GM18511 (cell line): ENCODE results near the gene FAM107A.

Experiments used
- ATAC-seq: cut with Tn5 transposase; IDR thresholded peaks from one replicate; pipeline ENCODE4 v1.9.1; 2021; ENCODE audit warnings: mild to moderate bottlenecking, moderate library complexity; ENCODE audit not compliant: unreplicated experiment

FAM107A gene

GRCh38 chr3:58577269-58577821, at the start of gene FAM107A:
FAM107A (minus strand) TSS chr3:58577391; CDS start chr3:58569860, 7,531 bp downstream.
- no peak for ATAC-seq

GRCh38 chr3:58625196-58625824, 48.1 kb upstream of the FAM107A start:
- ATAC-seq: no peak

DNA sequence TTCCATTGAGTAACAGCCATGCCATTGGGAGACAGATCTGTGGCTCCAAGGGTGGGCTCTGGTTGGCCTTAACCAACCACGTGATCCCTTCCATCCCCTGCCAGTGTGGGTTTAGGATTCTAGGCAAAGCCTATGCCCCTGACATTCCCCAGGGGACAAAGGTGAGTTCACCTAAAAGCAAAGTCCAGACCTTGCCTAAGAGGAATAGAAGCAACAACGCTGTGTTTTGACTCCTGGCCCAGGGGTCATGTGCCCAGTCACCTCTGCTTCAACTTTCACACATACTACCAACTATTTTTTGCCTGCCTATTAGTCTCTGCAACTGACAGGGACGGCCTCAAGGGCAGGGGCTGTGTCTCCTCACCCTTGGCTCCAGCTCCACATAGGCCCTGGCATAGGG, 47.4 kb upstream of the FAM107A start:
- no peak for ATAC-seq

GRCh38 chr3:58623961-58624360, 46.8 kb upstream of the FAM107A start:
- ATAC-seq: no peak

DNA sequence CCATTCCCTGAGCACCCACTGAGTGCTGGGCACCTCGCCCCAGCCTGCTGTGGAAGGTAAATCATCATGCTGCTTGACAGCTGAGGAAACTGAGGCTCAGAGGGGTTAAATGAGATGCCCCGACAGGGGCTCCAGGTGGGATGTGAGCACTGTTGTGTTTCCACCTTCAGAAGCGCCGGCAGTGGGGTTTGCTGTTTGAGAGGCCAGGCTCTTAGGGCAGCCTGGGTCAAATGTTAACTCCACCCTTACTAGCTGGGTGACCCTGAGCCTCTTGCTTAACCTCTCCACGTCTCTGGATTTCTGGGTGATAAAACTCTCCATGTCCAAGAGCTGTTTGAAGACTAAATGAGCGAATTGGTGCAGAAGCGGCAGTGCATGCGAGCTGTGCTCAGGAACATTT, 46.3 kb upstream of the FAM107A start:
- ATAC-seq: no peak

- no peak for ATAC-seq
Measured at GRCh38 chr3:58622892-58623291, 45.7 kb upstream of the FAM107A start.

- ATAC-seq: no peak
Measured at GRCh38 chr3:58622436-58622835, 45.2 kb upstream of the FAM107A start.

- ATAC-seq: no peak
Measured at GRCh38 chr3:58621086-58621830, 44.1 kb upstream of the FAM107A start.

DNA sequence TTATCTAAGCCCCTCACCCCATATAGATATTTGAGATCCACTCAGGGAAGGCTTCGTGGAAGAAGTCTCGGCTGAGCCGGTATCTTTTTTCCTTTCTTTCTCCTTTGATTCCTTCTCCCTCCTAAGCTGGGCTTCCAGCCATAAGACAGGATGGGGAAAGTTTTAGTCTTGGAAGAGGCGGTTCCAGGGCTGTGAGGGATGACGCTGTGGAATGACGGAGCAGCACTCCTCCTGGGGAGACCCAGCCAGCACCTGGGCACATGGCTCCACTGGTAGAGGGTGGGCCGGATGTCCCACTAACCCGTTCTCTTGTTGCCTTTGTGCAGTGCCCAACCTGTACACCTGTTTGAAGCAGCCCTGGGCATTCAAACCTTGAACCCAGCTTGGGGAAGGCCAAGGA, 43.2 kb upstream of the FAM107A start:
- ATAC-seq: no peak

- ATAC-seq: no peak
Measured at GRCh38 chr3:58617338-58617761, 40.2 kb upstream of the FAM107A start.

DNA sequence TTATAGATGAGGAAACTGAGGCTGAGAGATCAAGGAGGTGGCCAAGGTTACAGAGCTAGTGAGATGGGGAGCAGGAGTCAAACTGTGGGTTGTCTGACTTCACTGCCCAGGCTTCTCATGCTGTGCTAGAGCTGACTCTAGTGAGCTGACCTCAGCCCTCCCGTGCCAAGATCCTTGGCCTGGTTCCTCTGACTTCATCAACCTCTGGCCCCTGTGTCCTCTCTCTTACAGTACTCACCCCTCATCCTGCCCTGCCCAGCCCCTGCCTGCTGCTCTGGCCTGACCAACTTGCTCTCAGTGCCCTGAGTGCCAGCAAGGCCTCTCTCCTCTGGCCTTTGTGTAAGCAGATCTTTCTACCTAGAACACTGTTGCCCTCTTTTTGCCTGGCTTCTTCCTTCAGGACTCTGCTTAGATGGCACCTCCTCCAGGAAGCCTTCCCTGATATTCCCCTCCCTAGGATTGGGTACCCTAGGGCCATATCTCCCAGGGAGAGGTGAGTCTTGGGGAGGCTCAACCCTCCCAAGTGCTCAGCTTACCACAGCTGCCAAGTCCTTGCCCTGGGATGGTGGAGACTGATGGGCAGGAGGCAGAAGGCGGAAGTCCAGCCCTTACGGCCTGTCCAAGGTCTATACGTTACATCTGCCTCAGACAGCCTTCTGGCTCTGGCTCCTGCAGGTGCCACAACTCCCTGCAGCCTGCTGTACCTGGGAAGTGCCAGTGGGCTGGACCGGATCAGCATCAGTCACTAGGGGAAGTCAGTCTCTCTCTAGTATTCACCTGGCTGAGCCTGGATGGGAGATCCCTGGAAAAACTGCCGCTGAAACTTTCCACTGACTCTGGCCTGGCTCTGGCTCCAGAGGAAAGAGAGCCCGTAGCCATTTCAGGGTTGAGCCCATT, 36.3 kb upstream of the FAM107A start:
- ATAC-seq: no peak

DNA sequence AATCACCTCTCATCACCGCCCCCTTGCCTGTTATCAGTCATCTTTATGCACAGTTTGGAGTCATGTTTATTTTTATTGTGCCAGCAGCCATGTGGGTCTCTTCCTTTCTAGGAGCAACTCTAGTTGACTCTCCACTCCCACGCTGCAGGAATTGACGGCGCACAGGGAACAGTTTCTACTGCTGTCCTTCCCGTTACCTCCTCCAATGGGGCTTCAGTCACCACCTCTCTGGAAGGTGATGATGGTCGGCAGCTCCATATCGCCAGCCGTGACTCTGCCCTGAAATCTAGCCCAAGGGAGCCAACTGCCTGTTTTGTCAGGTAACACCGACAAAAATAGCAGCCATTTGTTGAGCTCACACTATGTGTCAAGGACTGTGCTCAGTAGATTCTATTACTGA, 35.6 kb upstream of the FAM107A start:
- no peak for ATAC-seq

DNA sequence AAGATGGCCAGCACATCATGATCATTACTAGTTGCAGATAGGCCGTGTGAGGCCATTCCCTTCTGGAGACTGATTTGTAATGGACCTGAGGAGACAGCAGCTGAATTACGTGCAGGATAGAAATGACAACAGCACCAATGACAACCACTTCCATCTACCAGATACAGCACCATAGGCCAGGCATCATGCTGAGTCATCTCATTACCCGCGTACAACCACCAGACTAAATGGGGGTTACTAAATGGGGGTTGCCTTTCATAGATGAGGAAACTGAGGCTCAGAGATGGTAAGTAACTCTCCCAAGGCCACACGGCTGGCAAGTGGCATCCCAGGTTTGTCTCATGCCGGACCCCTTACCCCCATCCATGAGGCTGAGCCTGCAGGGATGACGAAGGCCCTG, 32.8 kb upstream of the FAM107A start:
- ATAC-seq: no peak

DNA sequence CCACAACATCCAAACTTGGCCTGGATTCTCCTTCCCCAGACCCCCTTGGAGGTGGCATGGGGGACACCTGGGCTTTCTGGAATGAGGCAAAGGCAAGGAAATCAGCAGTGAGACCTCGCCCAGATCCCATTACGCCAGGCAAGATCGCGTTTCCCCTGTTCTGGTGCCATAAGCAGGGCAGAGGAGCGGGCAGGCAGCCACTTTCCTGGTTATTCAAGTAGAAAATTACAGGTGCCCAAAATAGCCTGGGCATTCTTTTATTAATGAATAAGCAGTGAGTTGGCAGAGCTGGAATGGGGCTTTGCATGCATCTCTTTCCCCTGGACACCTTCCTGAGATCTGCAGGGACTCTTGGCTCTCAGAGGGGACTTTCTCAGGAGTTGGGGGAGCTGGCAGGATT, 31.5 kb upstream of the FAM107A start:
- ATAC-seq: no peak

DNA sequence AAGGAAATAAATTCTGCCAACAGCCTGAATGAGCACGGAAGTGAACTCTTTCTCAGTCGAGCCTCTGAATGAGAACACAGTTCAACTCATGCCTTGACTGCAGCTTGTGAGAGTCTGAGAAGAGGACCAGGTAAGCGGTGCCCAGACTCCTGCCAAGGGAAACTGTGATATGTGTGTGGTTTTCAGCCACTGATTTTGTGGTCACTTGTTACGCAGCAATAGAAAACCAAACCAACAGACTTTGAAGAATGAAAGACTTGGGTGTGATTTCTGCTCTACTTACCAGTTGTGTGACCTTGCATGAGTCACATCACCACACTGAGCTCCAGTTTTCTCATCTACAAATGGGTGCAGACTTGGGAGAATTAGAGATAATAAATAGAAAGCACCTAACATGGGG, 30.6 kb upstream of the FAM107A start:
- ATAC-seq: no peak

GRCh38 chr3:58606693-58607092, 29.5 kb upstream of the FAM107A start:
- ATAC-seq: no peak

DNA sequence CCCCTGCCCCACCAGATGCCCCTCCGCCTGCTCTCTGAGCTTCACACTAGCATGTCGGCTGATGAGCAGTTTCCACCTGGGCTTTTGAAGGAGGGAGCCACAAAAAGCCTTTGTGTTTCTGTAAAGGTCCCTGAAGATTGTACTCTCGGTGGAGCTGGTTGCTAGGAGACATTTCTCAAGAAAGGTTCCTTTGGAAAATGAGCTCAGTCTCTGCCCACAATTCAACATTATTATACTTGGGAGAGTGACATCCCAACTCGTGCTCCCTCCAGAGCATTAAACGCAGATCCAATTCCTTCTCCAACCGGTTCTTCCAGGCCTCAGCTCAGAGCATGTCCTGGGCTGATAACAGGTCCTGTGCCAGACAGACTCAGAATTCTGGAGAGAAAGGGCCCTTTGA, 26.8 kb upstream of the FAM107A start:
- ATAC-seq: no peak

- no peak for ATAC-seq
Measured at GRCh38 chr3:58603606-58604005, 26.4 kb upstream of the FAM107A start.

GRCh38 chr3:58597770-58598310, 20.6 kb upstream of the FAM107A start:
- no peak for ATAC-seq

- no peak for ATAC-seq
Measured at GRCh38 chr3:58596834-58597518, 19.8 kb upstream of the FAM107A start.
